Endothelial cell of umbilical vein (primary cell): Measurements from ENCODE around the gene METRNL. TPM values are rescaled to one million over a fixed set of nuclear protein-coding genes. Genes with fewer than 3 reads are reported as not detected.

ENCODE experiments used
- BruUV-seq: library from RNA; stranded (reverse); fragments of 400-500 nt; replicated peaks from 2 replicates; lab custom pipeline; 2021; lab: Mats Ljungman, UMichigan
- CTCF ChIA-PET: fragments of 300-600, 350-600 bp; sonication (Branson Sonifier 250); formaldehyde crosslinking; loops from one replicate; lab custom pipeline; 2021; ENCODE audit warnings: antibody characterized with exemption, inconsistent platforms; lab: Charles Lee
- POLR2A ChIA-PET: fragments of 300-600, 350-600 bp; sonication (Branson Sonifier 250); formaldehyde crosslinking; loops from one replicate; lab custom pipeline; 2021; ENCODE audit warnings: antibody characterized with exemption, inconsistent platforms; lab: Charles Lee
- DNase-seq: peaks from one replicate; pipeline ENCODE4 v3.0.0-alpha.2; 2011; ENCODE audit warnings: low read depth, low spot score
- FAIRE-seq: peaks from 2 replicates; lab custom pipeline; 2011; peaks lifted over from hg19 to GRCh38; lab: Jason Lieb, UNC
- H2AFZ ChIP-seq: 2 replicates; pipeline ENCODE4 v1.6.0; 2012; ENCODE audit warnings: low read depth, low read length, control low read depth, inconsistent platforms
- H3K27ac ChIP-seq: 2 replicates; pipeline ENCODE4 v1.5.1; 2011; ENCODE audit warnings: low read depth, mild to moderate bottlenecking, control low read depth, low read length, moderate library complexity; ENCODE audit not compliant: insufficient read depth
- H3K27me3 ChIP-seq, 2 experiments: 2 replicates each; pipeline versions ENCODE4 v1.6.0 to v1.6.1; 2011; ENCODE audit warnings: low read length in 2 of 2, mixed read lengths in 1 of 2; ENCODE audit not compliant: control insufficient read depth in 2 of 2, insufficient read depth in 2 of 2
- H3K36me3 ChIP-seq, 2 experiments: 2 replicates in 1 of 2; 3 replicates in 1 of 2; pipeline ENCODE4 v1.5.1; 2011; ENCODE audit warnings: low read length in 2 of 2, mild to moderate bottlenecking in 1 of 2, moderate library complexity in 1 of 2; ENCODE audit not compliant: control insufficient read depth in 2 of 2, insufficient read depth in 2 of 2; ENCODE audit errors: extremely low read depth in 1 of 2
- H3K4me1 ChIP-seq: 3 replicates; pipeline ENCODE4 v1.5.1; 2011; ENCODE audit warnings: mild to moderate bottlenecking, low read length; ENCODE audit not compliant: control insufficient read depth, insufficient read depth; ENCODE audit errors: extremely low read depth
- H3K4me2 ChIP-seq: 2 replicates; pipeline ENCODE4 v1.6.1; 2011; ENCODE audit warnings: low read length, control low read depth, mixed read lengths; ENCODE audit not compliant: insufficient read depth
- H3K4me3 ChIP-seq, 3 experiments: fragments of 200-600 bp in 1 of 3; sonication (generic), shearing (Covaris generic) in 1 of 3; replicated peaks in 1 of 3; 2 replicates each; pipeline ENCODE4 v1.5.1; 2011 to 2016; ENCODE audit warnings: control low read depth in 3 of 3, low read length in 3 of 3, mild to moderate bottlenecking in 2 of 3, inconsistent platforms in 1 of 3, low read depth in 1 of 3, moderate library complexity in 1 of 3; ENCODE audit not compliant: insufficient read depth in 1 of 3
- H3K79me2 ChIP-seq: 2 replicates; pipeline ENCODE4 v1.6.0; 2012; ENCODE audit warnings: low read length, inconsistent platforms; ENCODE audit not compliant: control insufficient read depth, insufficient read depth
- H3K9ac ChIP-seq: replicated peaks from 2 replicates; pipeline ENCODE3; 2011; ENCODE audit warnings: low read length, control low read depth; ENCODE audit not compliant: insufficient read depth; ENCODE audit errors: extremely low read depth
- H3K9me1 ChIP-seq: replicated peaks from 3 replicates; pipeline ENCODE4 v1.6.0; 2011; ENCODE audit warnings: mild to moderate bottlenecking, low read length; ENCODE audit not compliant: control insufficient read depth, insufficient read depth; ENCODE audit errors: extremely low read depth
- H3K9me3 ChIP-seq: replicated peaks from 2 replicates; pipeline ENCODE4 v1.5.1; 2012; ENCODE audit warnings: low read length, inconsistent platforms; ENCODE audit not compliant: control insufficient read depth, insufficient read depth
- H4K20me1 ChIP-seq: replicated peaks from 2 replicates; pipeline ENCODE3; 2011; ENCODE audit warnings: mild to moderate bottlenecking, low read length; ENCODE audit not compliant: control insufficient read depth, insufficient read depth; ENCODE audit errors: extremely low read depth
- EZH2 ChIP-seq: IDR thresholded peaks from 2 replicates; pipeline ENCODE4 v1.6.1; 2012; ENCODE audit warnings: borderline replicate concordance, low read depth, mild to moderate bottlenecking, moderate library complexity, low read length, inconsistent platforms; ENCODE audit not compliant: severe bottlenecking
- FOS ChIP-seq: IDR thresholded peaks from 2 replicates; pipeline ENCODE4 v1.6.1; 2011; ENCODE audit warnings: mild to moderate bottlenecking, low read length, moderate library complexity, borderline replicate concordance; ENCODE audit not compliant: insufficient read depth
- GATA2 ChIP-seq: IDR thresholded peaks from 2 replicates; pipeline ENCODE4 v1.7.0; 2011; ENCODE audit warnings: low read depth, mild to moderate bottlenecking, moderate library complexity, mixed read lengths, low read length; ENCODE audit not compliant: insufficient read length, insufficient read depth
- JUN ChIP-seq: IDR thresholded peaks from 2 replicates; pipeline ENCODE4 v1.6.1; 2011; ENCODE audit warnings: borderline replicate concordance, low read depth; ENCODE audit not compliant: insufficient read length, insufficient read depth
- MYC ChIP-seq: IDR thresholded peaks from one replicate; pipeline ENCODE4 v1.6.1; 2011; ENCODE audit warnings: mild to moderate bottlenecking, low read depth, low read length
- POLR2A ChIP-seq: IDR thresholded peaks from 2 replicates; pipeline ENCODE4 v1.6.1; 2012; ENCODE audit warnings: low read depth, mild to moderate bottlenecking, control low read depth, low read length
- POLR2AphosphoS5 ChIP-seq: IDR thresholded peaks from 2 replicates; pipeline ENCODE4 v1.6.1; 2012; ENCODE audit warnings: low read depth, mild to moderate bottlenecking, control low read depth, low read length, moderate library complexity; ENCODE audit not compliant: insufficient read depth
- dilution Hi-C: fragments of 300-500 bp; cut with MboI; formaldehyde crosslinking; loops from one replicate; pipeline ENCODE4 v1.15.0; 2019; ENCODE audit warnings: low sequenced_read_pairs; ENCODE audit not compliant: extremely low pct_ligation_motif_present
- intact Hi-C: fragments of 100-400 bp; cut with micrococcal nuclease; formaldehyde crosslinking; loops from one replicate; pipeline ENCODE4 v1.10.0; 2022
- polyA plus RNA-seq, 4 experiments: library from polyadenylated mRNA; depleted of rRNA in 3 of 4; stranded (reverse) in 3 of 4; unstranded in 1 of 4; fragments of >200 nt; gene quantifications; 2 replicates each; pipeline versions ENCODE4 v1.2.1 to v1.2.3, GENCODE V29; 2011 to 2012; ENCODE audit warnings: missing spikeins in 1 of 4
- total RNA-seq: library from RNA; stranded (reverse); gene quantifications from 2 replicates; pipeline ENCODE4 v1.2.3, GENCODE V29; 2021
- TF ChIP-seq, protein P1 (sequence below), 2 donors: IDR thresholded peaks; 1 replicate in 1 of 2; 2 replicates in 1 of 2; pipeline ENCODE4 v1.5.1; 2011; ENCODE audit warnings: low read length in 2 of 2, mild to moderate bottlenecking in 2 of 2, moderate library complexity in 2 of 2, control low read depth in 1 of 2, inconsistent platforms in 1 of 2, low read depth in 1 of 2; ENCODE audit not compliant: insufficient read depth in 1 of 2; ENCODE audit errors: extremely low read depth in 1 of 2
- TF ChIP-seq, protein P2 (sequence below): IDR thresholded peaks from 2 replicates; pipeline ENCODE4 v1.6.1; 2011; ENCODE audit not compliant: insufficient read depth, insufficient read length

METRNL gene
- total and polyA plus RNA-seq, 2 donors (not counting 3 experiments of a cell fraction or from before 2014, with no cell fraction given): 29.5 to 54.4 TPM

GRCh38 chr17:83098241-83099085 lies 19.1 kb downstream of the METRNL start:
- CTCF ChIA-PET: interaction anchor here (1.5 kb wide), 1 partner anchor 12 kb away, joined by 3 read pairs; no protein-coding TSS in a partner anchor
- H2AFZ ChIP-seq: no peak overlapping the region
- peaks cover 5% of the 10 kb centered on the region for H3K4me1 ChIP-seq
- H3K27ac ChIP-seq: no peak overlapping the region
- H3K9me3 ChIP-seq: no peaks in the 10 kb centered on the region
- dilution Hi-C loops: no loop called here
- no peaks in the 10 kb centered on the region for H3K9me1 ChIP-seq
- no peak for FAIRE-seq
- TF ChIP-seq, protein P1, sequence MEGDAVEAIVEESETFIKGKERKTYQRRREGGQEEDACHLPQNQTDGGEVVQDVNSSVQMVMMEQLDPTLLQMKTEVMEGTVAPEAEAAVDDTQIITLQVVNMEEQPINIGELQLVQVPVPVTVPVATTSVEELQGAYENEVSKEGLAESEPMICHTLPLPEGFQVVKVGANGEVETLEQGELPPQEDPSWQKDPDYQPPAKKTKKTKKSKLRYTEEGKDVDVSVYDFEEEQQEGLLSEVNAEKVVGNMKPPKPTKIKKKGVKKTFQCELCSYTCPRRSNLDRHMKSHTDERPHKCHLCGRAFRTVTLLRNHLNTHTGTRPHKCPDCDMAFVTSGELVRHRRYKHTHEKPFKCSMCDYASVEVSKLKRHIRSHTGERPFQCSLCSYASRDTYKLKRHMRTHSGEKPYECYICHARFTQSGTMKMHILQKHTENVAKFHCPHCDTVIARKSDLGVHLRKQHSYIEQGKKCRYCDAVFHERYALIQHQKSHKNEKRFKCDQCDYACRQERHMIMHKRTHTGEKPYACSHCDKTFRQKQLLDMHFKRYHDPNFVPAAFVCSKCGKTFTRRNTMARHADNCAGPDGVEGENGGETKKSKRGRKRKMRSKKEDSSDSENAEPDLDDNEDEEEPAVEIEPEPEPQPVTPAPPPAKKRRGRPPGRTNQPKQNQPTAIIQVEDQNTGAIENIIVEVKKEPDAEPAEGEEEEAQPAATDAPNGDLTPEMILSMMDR (IDR thresholded peaks at IDR 0.05; ENCODE audit: extremely low read depth in 1 of 2, insufficient read depth in 1 of 2, low read depth in 1 of 2, low read length in 2 of 2): no peak
- TF ChIP-seq, protein P2, sequence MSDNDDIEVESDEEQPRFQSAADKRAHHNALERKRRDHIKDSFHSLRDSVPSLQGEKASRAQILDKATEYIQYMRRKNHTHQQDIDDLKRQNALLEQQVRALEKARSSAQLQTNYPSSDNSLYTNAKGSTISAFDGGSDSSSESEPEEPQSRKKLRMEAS: no peak
- TF ChIP-seq GATA2: no peak
- no peak for TF ChIP-seq MYC
- no peak for TF ChIP-seq POLR2AphosphoS5
- peak; percentile 40 for TF ChIP-seq EZH2
- TF ChIP-seq FOS: no peak
- TF ChIP-seq POLR2A: no peak
- TF ChIP-seq JUN: no peak
- intact Hi-C loops: no loop called here
- H3K27me3 ChIP-seq: no peaks in the 10 kb centered on the region
- H4K20me1 ChIP-seq: no peaks in the 10 kb centered on the region
- no peak overlapping the region for H3K4me3 ChIP-seq
- POLR2A ChIA-PET: no interaction called here
- H3K36me3 ChIP-seq: peaks cover 6 to 26% of the 10 kb centered on the region in 2 experiments
- no peak overlapping the region for H3K9ac ChIP-seq
- H3K79me2 ChIP-seq: no peaks in the 10 kb centered on the region
- no peak overlapping the region for H3K4me2 ChIP-seq
- no peak for DNase-seq
- BruUV-seq: no TSS peak
